Upper lobe of left lung (tissue), 4 donors: ENCODE measurements around the gene RIC8B.

Experiments
- CTCF ChIP-seq, 6 experiments: fragments of 450-650 bp in 4 of 6; fragments of 200-600 bp in 2 of 6; sonication (generic) in 2 of 6; IDR thresholded peaks; one replicate each; pipeline ENCODE4 v1.5.1; 2016 to 2019; ENCODE audit warnings: antibody characterized with exemption in 6 of 6
- POLR2A ChIP-seq, 4 donors: fragments of 450-650 bp; IDR thresholded peaks; one replicate each; pipeline ENCODE4 v1.5.1; 2016 to 2017; ENCODE audit warnings: antibody characterized with exemption in 4 of 4, mild to moderate bottlenecking in 2 of 4
- POLR2AphosphoS5 ChIP-seq, 2 donors: sonication (generic); formaldehyde crosslinking; IDR thresholded peaks; one replicate each; pipeline ENCODE4 v1.5.1; 2017; ENCODE audit warnings: antibody characterized with exemption in 2 of 2

GRCh38 chr12:106771425-106771824, 3.1 kb upstream of the RIC8B start:
- TF ChIP-seq CTCF (IDR thresholded peaks at IDR 0.05) (no peak), POLR2AphosphoS5 (IDR thresholded peaks at IDR 0.05) (no peak), POLR2A (IDR thresholded peaks at IDR 0.05) (no peak)
